Suprapubic skin (tissue), 3 donors: ENCODE results near the gene EMP2.

Experiments
- CTCF ChIP-seq, 2 donors: fragments of 200-600 bp in 1 of 2; fragments of 450-650 bp in 1 of 2; sonication (generic) in 1 of 2; IDR thresholded peaks; one replicate each; pipeline ENCODE4 v1.5.1; 2016 to 2019; ENCODE audit warnings: antibody characterized with exemption in 2 of 2, mild to moderate bottlenecking in 1 of 2, moderate library complexity in 1 of 2
- EP300 ChIP-seq: sonication (generic); formaldehyde crosslinking; IDR thresholded peaks from one replicate; pipeline ENCODE4 v1.6.1; 2017; ENCODE audit warnings: antibody characterized with exemption
- POLR2A ChIP-seq, 2 donors: fragments of 450-650 bp; IDR thresholded peaks; one replicate each; pipeline ENCODE4 v1.6.1; 2017; ENCODE audit warnings: antibody characterized with exemption in 2 of 2, mild to moderate bottlenecking in 2 of 2, moderate library complexity in 2 of 2

DNA sequence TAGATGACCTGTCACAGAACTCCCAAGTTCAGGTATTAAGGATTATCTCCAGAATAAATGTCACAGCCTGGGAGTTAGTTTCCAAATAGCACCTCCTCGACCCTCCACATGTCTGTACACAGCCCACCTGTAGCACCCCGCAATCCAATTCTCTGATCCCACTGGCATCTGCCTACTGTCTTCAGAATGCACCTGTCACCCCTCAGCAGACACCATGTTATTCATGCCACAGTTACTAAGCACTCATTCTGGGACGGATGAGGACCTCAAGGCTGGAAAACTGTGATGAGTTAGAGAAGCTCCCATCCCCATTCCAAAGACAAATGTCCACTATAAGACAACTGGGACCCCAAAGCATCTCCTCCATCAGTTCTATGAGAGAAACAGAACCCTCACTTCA lies 7.8 kb downstream of the EMP2 start:
- no peak for TF ChIP-seq POLR2A (IDR thresholded peaks at IDR 0.05)
- TF ChIP-seq CTCF (IDR thresholded peaks at IDR 0.05): no peak
- no peak for TF ChIP-seq EP300
